ENCODE data around the gene OR51A7.
"Not testable (repeated sequence)": the region's sequence is repeated elsewhere in the genome, so short reads cannot be mapped to it uniquely, and the experiment has no call there.

OR51A7 gene

GRCh38 chr11:4955613-4956012, 52.0 kb downstream of the OR51A7 start, which contains the start of gene OR51A2:
Gene OR51A2 (minus strand): TSS chr11:4955713. CDS start chr11:4955713, 0 bp downstream.
- DNase-seq (ENCODE audit: low read depth, low spot score): not testable (repeated sequence)

- DNase-seq (ENCODE audit: low read depth, low spot score): no peak
Measured at GRCh38 chr11:4957396-4957795, 53.8 kb downstream of the OR51A7 start.
